Measurements from ENCODE around the gene ALS2CL. TPM values are rescaled to one million over a fixed set of nuclear protein-coding genes. Genes with fewer than 3 reads are reported as not detected.
A peak's percentile ranks its signal among the peaks of the same experiment; 100 is the strongest.

ALS2CL gene
- polyA plus RNA-seq, 4 donors = 11.8 to 100.0 (median 46.5) TPM

DNA sequence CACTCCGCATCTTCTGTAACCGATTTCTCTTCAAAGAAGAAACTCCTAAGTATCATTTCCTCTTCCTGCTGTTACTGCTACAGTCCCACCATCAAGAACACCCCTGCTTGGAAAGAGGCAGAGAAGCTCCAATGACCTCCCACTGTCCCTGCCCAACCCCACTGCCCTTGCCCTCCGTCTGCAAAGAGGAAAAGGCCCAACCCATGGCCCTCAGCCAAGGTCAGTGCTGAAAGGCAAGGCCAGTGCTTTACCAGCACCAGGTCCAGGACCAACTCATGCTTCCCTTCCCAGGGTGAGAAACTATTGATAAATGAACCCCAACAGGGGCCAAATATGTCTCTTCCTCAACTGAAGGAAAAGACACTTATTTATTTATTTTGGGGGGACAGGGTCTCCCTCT, 58.6 kb downstream of the ALS2CL start:
- DNase-seq (no peak), FAIRE-seq (no peak)
- H3K27ac ChIP-seq (ENCODE audit: low read depth in 1 of 3, low read length in 2 of 3) = no peak overlapping the region
- H3K4me1 ChIP-seq (ENCODE audit: control insufficient read depth in 3 of 3, insufficient read depth in 2 of 3, low read depth in 1 of 3, low read length in 2 of 3) = peaks cover 0 to 17% (median 0%) of the 10 kb centered on the region in 3 donors
- no peaks in the 10 kb centered on the region for H3K27me3 ChIP-seq (ENCODE audit: control insufficient read depth in 3 of 3, insufficient read depth in 3 of 3, low read length in 3 of 3)
- 39 to 70% (median 58%) methylated on average over 3 of the region's 3 CpGs for WGBS, 3 donors
- H3K4me3 ChIP-seq (ENCODE audit: low read depth in 1 of 3, low read length in 3 of 3) = no peak overlapping the region
- no peaks in the 10 kb centered on the region for H3K36me3 ChIP-seq (ENCODE audit: control insufficient read depth in 3 of 3, insufficient read depth in 2 of 3, low read depth in 1 of 3, low read length in 3 of 3)
- H3K9me3 ChIP-seq (ENCODE audit: control insufficient read depth in 2 of 2, insufficient read depth in 1 of 2, low read depth in 1 of 2, low read length in 1 of 2) = peaks cover 0 to under 1% of the 10 kb centered on the region in 2 donors

DNA sequence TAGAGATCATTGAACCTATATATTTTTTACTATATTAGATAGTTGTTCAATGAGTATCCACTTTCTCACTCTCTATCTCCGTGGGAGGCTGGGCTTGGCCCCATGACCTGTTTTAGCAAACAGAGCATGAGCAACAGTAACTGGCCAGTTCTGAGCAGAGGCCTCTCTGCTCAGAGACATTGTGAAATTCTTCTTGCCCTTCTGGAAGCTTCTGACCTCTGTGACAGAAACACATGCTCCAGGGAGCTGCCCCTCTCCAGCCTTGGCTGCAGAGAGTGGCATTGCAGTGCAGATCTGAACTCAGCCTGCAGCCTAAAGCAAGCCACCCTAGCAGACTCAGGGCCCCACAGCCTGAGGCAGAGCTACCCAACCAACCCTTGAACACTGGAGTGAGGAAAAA, 60.7 kb downstream of the ALS2CL start:
- Histone ChIP-seq H3K4me1 (ENCODE audit: control insufficient read depth in 3 of 3, insufficient read depth in 2 of 3, low read depth in 1 of 3, low read length in 2 of 3) (peaks cover 0 to 33% (median 0%) of the 10 kb centered on the region in 3 donors), H3K9me3 (ENCODE audit: control insufficient read depth in 2 of 2, insufficient read depth in 1 of 2, low read depth in 1 of 2, low read length in 1 of 2) (no peaks in the 10 kb centered on the region), H3K27ac (ENCODE audit: low read depth in 1 of 3, low read length in 2 of 3) (no peak overlapping the region), H3K27me3 (ENCODE audit: control insufficient read depth in 3 of 3, insufficient read depth in 3 of 3, low read length in 3 of 3) (no peaks in the 10 kb centered on the region), H3K4me3 (ENCODE audit: low read depth in 1 of 3, low read length in 3 of 3) (no peak overlapping the region), H3K36me3 (ENCODE audit: control insufficient read depth in 3 of 3, insufficient read depth in 2 of 3, low read depth in 1 of 3, low read length in 3 of 3) (no peaks in the 10 kb centered on the region)
- 56 to 76% (median 64%) methylated on average over 1 of the region's 1 CpG for WGBS, 3 donors
- DNase-seq (peak in 1 of 2 donors; percentile 63), FAIRE-seq (no peak)

DNA sequence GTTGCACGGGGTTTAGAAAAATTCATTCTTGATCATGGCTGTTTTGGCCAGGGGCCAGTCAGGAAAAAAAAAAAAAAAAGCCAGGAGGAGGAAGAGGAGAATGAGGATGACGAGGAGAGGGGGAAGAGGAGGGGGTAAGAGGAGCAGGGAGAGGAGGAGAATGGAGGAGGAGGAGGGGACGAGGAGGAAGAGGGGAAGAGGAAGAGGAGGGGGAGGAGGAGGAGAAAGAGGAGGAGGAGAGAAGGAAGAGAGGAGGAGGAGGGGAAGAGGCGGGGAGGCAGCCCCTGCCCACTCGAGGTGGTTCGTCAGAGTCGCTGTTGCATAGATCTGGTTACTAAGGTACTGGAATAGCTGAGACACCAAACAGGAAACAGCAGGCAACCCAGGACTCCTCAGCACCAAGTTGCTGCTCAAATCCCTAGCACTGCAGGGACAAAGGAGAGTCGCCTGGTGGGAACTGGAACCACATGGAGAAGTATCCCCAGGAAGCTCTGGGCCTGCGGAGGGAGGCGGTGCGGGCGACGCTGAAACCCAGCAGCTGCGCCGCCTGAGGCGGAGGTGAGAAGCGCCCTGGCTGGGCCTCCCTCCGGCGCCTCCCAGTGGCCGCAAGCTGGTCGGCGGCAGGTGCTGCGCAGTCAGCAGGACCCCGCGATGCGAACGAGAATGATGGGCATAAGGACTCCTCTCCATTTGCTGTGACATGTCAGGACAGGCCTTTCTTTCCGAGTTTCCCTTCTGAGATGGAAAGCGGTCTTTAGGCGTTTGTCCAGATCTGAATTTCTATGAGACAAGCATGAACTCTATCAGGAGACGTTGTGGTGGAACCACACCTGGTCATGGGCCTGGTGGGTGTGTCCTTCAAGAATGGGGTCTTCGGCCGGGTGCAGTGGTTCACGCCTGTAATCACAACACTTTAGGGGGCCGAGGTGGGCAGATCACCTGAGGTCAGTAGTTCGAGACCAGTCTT, 63.6 kb downstream of the ALS2CL start:
- Histone ChIP-seq H3K4me1 (ENCODE audit: control insufficient read depth in 3 of 3, insufficient read depth in 2 of 3, low read depth in 1 of 3, low read length in 2 of 3) (peaks cover 0 to 51% (median 0%) of the 10 kb centered on the region in 3 donors), H3K27ac (ENCODE audit: low read depth in 1 of 3, low read length in 2 of 3) (peak overlapping the region in 2 of 3 donors; percentile 66 to 73), H3K4me3 (ENCODE audit: low read depth in 1 of 3, low read length in 3 of 3) (peak overlapping the region in 1 of 3 donors; percentile 16), H3K9me3 (ENCODE audit: control insufficient read depth in 2 of 2, insufficient read depth in 1 of 2, low read depth in 1 of 2, low read length in 1 of 2) (no peaks in the 10 kb centered on the region), H3K36me3 (ENCODE audit: control insufficient read depth in 3 of 3, insufficient read depth in 2 of 3, low read depth in 1 of 3, low read length in 3 of 3) (no peaks in the 10 kb centered on the region), H3K27me3 (ENCODE audit: control insufficient read depth in 3 of 3, insufficient read depth in 3 of 3, low read length in 3 of 3) (no peaks in the 10 kb centered on the region)
- FAIRE-seq = no peak
- 13 to 15% (median 13%) methylated on average over 36 of the region's 36 CpGs for WGBS, 3 donors
- peak; percentile 71 to 91 for DNase-seq

DNA sequence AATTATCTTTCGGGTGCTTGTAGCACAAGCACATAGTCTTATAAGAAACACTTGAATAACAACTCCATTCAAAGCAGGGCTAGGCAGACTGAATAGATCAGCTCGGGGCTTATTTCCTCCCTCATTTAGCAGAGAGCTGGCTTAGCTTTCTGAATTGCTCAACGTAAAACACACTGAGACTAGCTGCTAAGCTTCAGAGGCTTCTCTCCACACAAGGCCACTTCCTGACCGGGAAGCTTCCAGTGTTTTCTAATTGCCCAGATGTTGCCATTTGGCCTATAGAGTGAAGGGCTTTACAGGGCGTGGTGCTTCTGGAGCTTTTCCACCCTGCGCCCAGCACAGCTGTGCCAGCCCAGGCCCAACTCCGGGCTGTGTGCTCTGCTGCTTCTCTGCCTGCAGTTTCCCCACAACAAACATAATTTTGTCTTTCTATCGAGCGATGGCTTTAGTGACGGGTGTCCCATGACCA, 64.5 kb downstream of the ALS2CL start:
- DNase-seq (peak in 1 of 2 donors; percentile 26), FAIRE-seq (no peak)
- H3K4me3 ChIP-seq (ENCODE audit: low read depth in 1 of 3, low read length in 3 of 3) = no peak overlapping the region
- H3K27me3 ChIP-seq (ENCODE audit: control insufficient read depth in 3 of 3, insufficient read depth in 3 of 3, low read length in 3 of 3) = no peaks in the 10 kb centered on the region
- peaks cover 0 to 51% (median 0%) of the 10 kb centered on the region in 3 donors for H3K4me1 ChIP-seq (ENCODE audit: control insufficient read depth in 3 of 3, insufficient read depth in 2 of 3, low read depth in 1 of 3, low read length in 2 of 3)
- no peaks in the 10 kb centered on the region for H3K36me3 ChIP-seq (ENCODE audit: control insufficient read depth in 3 of 3, insufficient read depth in 2 of 3, low read depth in 1 of 3, low read length in 3 of 3)
- 57 to 75% (median 70%) methylated on average over 10 of the region's 10 CpGs for WGBS, 3 donors
- peak overlapping the region in 2 of 3 donors; percentile 66 to 73 for H3K27ac ChIP-seq (ENCODE audit: low read depth in 1 of 3, low read length in 2 of 3)
- H3K9me3 ChIP-seq (ENCODE audit: control insufficient read depth in 2 of 2, insufficient read depth in 1 of 2, low read depth in 1 of 2, low read length in 1 of 2) = no peaks in the 10 kb centered on the region

DNA sequence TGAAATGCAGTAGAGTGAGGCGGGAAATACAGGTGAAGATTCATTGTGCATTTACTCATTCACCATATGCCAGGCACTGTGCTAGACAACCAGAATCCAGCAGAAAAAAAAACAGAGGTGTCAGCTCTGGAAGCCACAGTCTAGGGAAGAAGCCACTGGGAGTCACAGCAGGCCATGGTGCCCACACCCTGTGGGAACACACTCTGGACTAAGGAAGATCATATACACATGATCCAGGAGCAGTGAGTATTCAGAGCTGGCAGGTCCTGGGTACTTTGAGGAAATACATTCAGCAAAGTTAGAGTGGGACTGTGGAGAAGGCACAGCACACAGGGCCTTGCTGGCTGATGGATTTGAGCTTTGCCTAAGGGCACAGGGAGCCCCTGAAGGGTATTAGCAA, 66.4 kb downstream of the ALS2CL start:
- Histone ChIP-seq H3K9me3 (ENCODE audit: control insufficient read depth in 2 of 2, insufficient read depth in 1 of 2, low read depth in 1 of 2, low read length in 1 of 2) (no peaks in the 10 kb centered on the region), H3K4me3 (ENCODE audit: low read depth in 1 of 3, low read length in 3 of 3) (no peak overlapping the region), H3K36me3 (ENCODE audit: control insufficient read depth in 3 of 3, insufficient read depth in 2 of 3, low read depth in 1 of 3, low read length in 3 of 3) (no peaks in the 10 kb centered on the region), H3K27me3 (ENCODE audit: control insufficient read depth in 3 of 3, insufficient read depth in 3 of 3, low read length in 3 of 3) (no peaks in the 10 kb centered on the region), H3K4me1 (ENCODE audit: control insufficient read depth in 3 of 3, insufficient read depth in 2 of 3, low read depth in 1 of 3, low read length in 2 of 3) (peaks cover 0 to 42% (median 0%) of the 10 kb centered on the region in 3 donors), H3K27ac (ENCODE audit: low read depth in 1 of 3, low read length in 2 of 3) (no peak overlapping the region)
- no peak for DNase-seq
- no peak for FAIRE-seq
- 88 to 100% (median 97%) methylated on average over 1 of the region's 1 CpG for WGBS, 3 donors

DNA sequence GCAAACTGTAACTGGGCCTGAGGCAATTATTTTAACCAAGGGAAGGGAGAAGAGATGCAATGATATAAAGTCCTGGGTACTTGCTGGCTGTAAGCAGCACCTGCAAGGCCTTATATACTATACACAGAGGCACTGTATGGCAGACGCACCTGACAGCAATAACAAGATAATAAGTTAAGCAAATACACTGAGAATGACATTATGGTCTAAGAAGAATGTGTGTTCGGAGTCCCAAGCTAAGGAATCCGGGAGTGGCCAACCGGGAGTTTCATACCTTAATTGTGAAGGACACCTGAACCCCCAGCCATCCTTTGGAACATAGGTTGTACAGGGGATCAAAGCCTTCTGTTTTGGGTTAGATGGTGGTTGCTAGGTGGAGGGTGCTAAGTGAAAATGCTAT, 67.4 kb downstream of the ALS2CL start:
- no peaks in the 10 kb centered on the region for H3K36me3 ChIP-seq (ENCODE audit: control insufficient read depth in 3 of 3, insufficient read depth in 2 of 3, low read depth in 1 of 3, low read length in 3 of 3)
- peaks cover 0 to 40% (median 0%) of the 10 kb centered on the region in 3 donors for H3K4me1 ChIP-seq (ENCODE audit: control insufficient read depth in 3 of 3, insufficient read depth in 2 of 3, low read depth in 1 of 3, low read length in 2 of 3)
- no peaks in the 10 kb centered on the region for H3K9me3 ChIP-seq (ENCODE audit: control insufficient read depth in 2 of 2, insufficient read depth in 1 of 2, low read depth in 1 of 2, low read length in 1 of 2)
- DNase-seq = peak; percentile 12 to 82
- no peak for FAIRE-seq
- 25 to 62% (median 49%) methylated on average over 4 of the region's 4 CpGs for WGBS, 3 donors
- no peak overlapping the region for H3K4me3 ChIP-seq (ENCODE audit: low read depth in 1 of 3, low read length in 3 of 3)
- no peaks in the 10 kb centered on the region for H3K27me3 ChIP-seq (ENCODE audit: control insufficient read depth in 3 of 3, insufficient read depth in 3 of 3, low read length in 3 of 3)
- H3K27ac ChIP-seq (ENCODE audit: low read depth in 1 of 3, low read length in 2 of 3) = peak overlapping the region in 1 of 3 donors; percentile 66

DNA sequence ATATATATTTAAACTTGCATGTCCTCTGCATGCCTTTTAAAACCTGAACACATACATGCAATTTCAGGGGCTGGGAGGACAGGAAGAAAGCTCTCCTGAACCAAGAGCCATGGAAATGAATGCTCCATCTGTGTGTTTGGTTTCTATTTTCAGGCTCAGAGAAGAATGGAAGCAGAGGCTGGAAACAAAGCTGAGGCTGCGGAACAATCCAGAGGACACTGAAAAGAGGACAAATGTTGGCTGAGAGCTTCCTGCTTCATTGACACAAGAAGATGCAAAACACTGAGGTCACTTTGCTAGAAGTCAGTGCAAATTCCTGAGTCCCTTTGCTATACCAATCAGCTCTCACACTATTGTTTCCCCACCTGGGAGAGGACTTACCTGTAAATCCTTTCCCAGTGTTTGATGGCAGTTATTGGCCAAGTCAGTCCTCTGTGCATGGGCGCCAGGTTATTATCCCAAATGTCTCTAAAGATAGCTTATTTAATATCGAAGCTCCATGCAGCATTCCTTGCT, 68.4 kb downstream of the ALS2CL start:
- H3K4me3 ChIP-seq (ENCODE audit: low read depth in 1 of 3, low read length in 3 of 3) = no peak overlapping the region
- FAIRE-seq = no peak

DNA sequence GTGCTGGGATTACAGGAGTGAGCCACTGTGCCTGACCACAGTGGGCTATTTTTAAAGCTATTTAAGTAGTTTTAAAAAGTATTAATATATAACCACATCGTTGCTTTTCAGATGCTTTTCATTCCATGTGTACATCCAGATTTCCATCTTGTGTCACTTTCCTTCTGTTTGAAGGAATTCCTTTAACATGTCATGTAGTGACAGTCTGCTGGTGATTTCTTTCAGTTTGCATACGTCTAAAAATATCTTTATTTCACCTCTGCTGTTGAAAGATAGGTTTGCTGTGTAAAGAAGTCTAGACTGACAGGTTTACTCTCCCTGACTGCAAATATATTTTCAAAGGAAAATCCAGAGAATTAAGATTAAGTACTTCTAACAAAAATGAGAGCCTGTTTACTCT, 68.9 kb downstream of the ALS2CL start:
- Histone ChIP-seq H3K9me3 (ENCODE audit: control insufficient read depth in 2 of 2, insufficient read depth in 1 of 2, low read depth in 1 of 2, low read length in 1 of 2) (no peaks in the 10 kb centered on the region), H3K36me3 (ENCODE audit: control insufficient read depth in 3 of 3, insufficient read depth in 2 of 3, low read depth in 1 of 3, low read length in 3 of 3) (no peaks in the 10 kb centered on the region), H3K27me3 (ENCODE audit: control insufficient read depth in 3 of 3, insufficient read depth in 3 of 3, low read length in 3 of 3) (no peaks in the 10 kb centered on the region), H3K4me3 (ENCODE audit: low read depth in 1 of 3, low read length in 3 of 3) (no peak overlapping the region), H3K4me1 (ENCODE audit: control insufficient read depth in 3 of 3, insufficient read depth in 2 of 3, low read depth in 1 of 3, low read length in 2 of 3) (peaks cover 0 to 31% (median 0%) of the 10 kb centered on the region in 3 donors), H3K27ac (ENCODE audit: low read depth in 1 of 3, low read length in 2 of 3) (no peak overlapping the region)
- no peak for DNase-seq
- no peak for FAIRE-seq
- 55 to 70% (median 70%) methylated on average over 2 of the region's 2 CpGs for WGBS, 3 donors

More for the DNA sequence above, 68.4 kb downstream of the ALS2CL start:
- Histone ChIP-seq H3K4me1 (ENCODE audit: control insufficient read depth in 3 of 3, insufficient read depth in 2 of 3, low read depth in 1 of 3, low read length in 2 of 3) (peaks cover 0 to 35% (median 0%) of the 10 kb centered on the region in 3 donors), H3K9me3 (ENCODE audit: control insufficient read depth in 2 of 2, insufficient read depth in 1 of 2, low read depth in 1 of 2, low read length in 1 of 2) (no peaks in the 10 kb centered on the region), H3K36me3 (ENCODE audit: control insufficient read depth in 3 of 3, insufficient read depth in 2 of 3, low read depth in 1 of 3, low read length in 3 of 3) (no peaks in the 10 kb centered on the region), H3K27me3 (ENCODE audit: control insufficient read depth in 3 of 3, insufficient read depth in 3 of 3, low read length in 3 of 3) (no peaks in the 10 kb centered on the region), H3K27ac (ENCODE audit: low read depth in 1 of 3, low read length in 2 of 3) (no peak overlapping the region)
- WGBS, 3 donors = 86 to 92% (median 87%) methylated on average over 3 of the region's 3 CpGs
- DNase-seq = no peak

Data from small intestine (tissue), 7 donors.